Measurements from ENCODE around the gene NOX4.
"Not testable (repeated sequence)": the region's sequence is repeated elsewhere in the genome, so short reads cannot be mapped to it uniquely, and the experiment has no call there.

- TF ChIP-seq POLR2A, CTCF, POLR2AphosphoS5 (IDR thresholded peaks at IDR 0.05): not testable (repeated sequence)
Observed at GRCh38 chr11:89288004-89288403, 203.2 kb downstream of the NOX4 start.
